GM18951 (cell line): ENCODE measurements around the gene GALNT16.
"Not testable (repeated sequence)": the region's sequence is repeated elsewhere in the genome, so short reads cannot be mapped to it uniquely, and the experiment has no call there.

Experiments
- POLR2A ChIP-seq: IDR thresholded peaks from 4 replicates; pipeline ENCODE4 v1.6.1; 2011; ENCODE audit warnings: mild to moderate bottlenecking; ENCODE audit not compliant: insufficient read length, insufficient read depth; ENCODE audit errors: extremely low read depth
- in situ Hi-C: fragments of 300-500 bp; cut with MboI; formaldehyde crosslinking; loops from one replicate; pipeline ENCODE4 v1.12.0; 2022; ENCODE audit warnings: low sequenced_read_pairs, mixed read lengths, inconsistent platforms; ENCODE audit not compliant: unreplicated experiment

Gene GALNT16

DNA sequence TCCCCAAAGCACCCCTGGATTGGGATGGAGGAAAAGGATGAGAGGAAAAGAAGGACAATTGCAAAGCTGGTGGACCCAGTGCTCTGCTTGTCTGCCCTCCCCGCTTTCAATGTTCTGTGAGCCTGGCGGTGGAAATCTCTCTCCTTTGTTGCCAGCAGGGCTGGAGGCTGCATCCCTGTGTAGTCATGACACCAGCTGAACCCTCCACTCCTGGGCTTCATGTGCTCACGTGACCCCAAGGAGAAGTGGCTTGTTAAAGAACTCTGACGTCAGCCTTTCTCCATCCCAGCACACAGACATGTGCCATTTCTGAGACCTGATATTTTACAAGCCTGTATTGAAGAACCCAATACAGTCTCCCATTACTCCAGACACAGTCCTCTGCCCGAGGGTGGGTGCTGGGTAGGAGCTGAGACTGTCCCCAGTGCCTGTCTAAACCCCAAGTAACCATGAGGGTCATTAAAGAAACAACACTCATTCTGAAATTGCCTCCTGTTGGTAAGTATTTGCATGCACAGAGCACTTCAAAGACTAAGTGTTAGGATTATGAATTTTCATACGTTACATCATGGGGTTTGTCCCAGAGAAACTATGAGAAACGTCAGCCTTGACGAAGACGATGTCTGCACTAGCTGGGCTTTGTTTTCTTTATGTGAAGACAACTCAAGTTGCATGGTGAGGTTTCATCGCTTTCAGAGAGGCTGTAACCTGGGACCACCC is 21.7 kb downstream of the GALNT16 start:
- TF ChIP-seq POLR2A, result no peak
- in situ Hi-C loops, result no loop called here

DNA sequence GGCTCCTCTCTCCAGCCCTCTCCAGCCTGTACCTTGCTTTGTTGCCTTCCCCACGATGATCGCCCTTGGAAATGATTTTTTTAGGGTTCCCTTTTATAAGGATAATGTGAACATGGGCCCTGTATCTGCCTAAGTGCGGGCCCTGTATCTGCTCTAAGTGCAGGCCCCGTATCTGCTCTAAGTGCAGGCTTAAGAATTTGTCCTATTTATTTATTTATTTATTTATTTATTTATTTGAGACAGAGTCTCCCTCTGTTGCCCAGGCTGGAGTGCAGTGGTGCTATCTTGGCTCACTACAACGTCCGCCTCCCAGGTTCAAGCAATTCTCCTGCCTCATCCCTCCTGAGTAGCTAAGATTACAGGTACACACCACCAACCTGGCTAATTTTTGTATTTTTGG is 22.5 kb downstream of the GALNT16 start:
- in situ Hi-C loops, result no loop called here
- TF ChIP-seq POLR2A, result no peak

DNA sequence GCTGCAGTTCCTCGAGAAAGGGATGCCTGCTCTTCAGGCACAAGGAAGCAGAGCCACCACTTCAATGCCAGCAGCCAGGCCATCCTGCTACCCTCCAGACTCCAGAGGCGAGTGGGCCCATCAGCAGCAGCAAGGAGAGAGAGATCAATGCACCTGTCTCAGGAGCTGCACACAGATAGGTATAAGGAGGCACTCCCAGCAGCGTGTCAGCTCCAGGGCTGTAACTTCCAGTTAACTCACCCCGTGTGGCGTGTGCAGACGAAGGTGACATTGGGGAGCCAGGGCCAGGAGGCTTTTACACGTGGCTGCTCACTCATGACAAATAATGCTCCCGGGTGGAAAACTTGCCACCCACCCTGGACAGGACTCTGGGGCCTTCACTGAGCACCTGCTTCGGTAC is 24.2 kb downstream of the GALNT16 start:
- TF ChIP-seq POLR2A, result no peak
- in situ Hi-C loops, result no loop called here

DNA sequence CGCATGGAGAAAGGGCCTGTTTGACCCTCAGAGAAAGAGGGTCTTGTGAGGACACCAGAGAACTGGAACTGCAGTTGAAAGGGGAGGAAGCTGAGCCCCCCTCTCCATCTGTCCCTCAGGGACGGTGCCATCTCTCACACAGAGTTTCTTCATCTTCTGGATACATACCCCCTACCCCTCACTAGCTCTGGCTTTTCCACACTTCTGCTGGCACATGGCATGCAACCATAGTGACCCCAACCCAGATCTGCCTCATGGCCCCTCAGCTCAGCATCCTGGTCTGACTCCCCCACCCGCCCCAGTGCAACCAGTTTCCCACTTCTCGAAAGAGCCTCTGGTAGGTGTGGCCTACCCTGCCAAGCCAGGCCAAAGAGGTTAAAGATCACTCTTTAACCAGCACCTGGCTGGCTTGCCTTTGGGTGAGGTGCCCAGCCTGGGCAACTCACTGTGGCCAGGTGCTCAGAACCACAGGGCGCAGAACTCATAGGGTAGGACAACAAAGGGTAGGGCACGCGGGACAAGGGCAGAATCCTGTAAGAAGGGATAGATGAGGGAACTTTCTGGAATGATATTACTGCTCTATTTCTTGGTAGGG is 25.8 kb downstream of the GALNT16 start:
- in situ Hi-C loops, result no loop called here
- TF ChIP-seq POLR2A, result no peak

DNA sequence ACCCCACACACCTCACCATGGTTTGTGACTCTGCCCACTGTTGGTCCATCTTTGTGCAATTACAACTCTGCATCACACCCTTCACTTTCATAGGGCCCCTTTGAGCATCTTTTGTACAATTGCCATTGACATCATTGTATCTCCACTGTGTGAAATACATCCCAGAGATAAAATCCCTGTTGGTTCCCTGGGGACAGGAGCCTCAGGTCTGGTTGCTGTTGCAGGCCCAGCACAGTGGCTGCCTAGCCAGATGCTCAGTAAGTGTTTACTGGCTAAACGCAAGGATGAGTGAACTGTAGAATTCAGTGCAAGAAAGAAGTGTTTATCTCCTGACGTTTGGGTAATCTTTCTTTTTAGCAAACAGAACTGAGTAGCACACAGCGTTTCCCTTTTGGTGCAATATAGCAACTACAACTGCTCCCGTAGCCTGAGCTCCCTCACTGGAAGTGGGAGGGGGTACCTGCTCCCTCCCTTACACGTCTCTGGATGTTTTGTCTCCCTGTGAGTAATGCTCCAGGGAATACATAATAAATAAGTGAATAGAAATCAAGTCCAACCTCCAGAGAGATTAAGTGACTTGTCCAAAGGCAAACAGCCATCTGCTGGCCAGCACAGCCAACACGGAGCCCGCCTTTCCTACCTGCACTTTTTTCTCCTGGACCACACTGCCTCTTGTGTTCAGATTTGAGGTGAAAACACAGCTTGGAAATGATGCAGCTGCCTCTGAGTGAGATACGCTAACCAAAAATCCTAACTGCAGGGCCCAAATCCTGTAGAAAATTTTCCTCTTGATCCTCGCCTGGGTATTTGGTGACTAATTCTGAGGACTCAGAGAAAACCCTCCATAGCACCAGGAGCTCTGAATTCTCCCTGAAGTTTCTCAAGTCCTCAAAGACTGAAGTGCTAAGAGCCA is 27.4 kb downstream of the GALNT16 start:
- no peak for TF ChIP-seq POLR2A
- in situ Hi-C loops, result no loop called here

DNA sequence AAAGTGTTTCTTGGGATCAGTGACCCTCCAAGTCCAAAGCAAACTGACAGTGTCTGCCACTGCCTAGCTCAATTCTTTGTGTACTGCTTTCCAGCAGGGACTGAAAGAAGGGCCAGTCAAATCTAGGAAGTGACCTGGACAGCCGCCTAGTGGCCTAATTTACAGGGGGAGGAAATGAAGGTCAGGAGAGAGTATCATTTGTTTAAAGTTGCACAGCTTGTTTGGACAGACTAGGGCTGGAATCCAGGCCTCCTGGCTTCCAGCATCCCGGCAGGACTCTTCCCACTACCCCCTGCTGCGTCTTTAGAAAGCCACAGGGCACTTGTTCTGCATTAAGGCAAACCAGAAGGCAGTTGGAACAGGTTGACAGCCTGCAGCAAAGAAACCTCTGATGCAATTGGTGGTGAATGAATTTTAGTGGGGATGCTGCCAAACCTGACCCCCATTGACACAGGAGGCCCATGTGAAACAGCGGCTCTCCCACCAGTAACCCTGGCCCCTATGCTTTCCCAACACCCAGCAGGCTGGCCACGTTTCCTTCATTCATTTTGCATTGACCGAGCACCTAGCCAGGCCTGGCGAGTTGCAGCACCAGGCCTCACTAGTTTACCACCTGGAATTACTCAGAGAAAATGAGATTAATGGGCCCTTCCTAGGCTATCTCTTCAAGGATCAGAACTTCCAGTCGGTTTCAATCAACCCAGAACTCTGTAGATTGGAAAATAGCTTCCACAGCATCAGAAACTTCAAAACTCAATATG is 28.2 kb downstream of the GALNT16 start:
- no peak for TF ChIP-seq POLR2A
- in situ Hi-C loops, result no loop called here

DNA sequence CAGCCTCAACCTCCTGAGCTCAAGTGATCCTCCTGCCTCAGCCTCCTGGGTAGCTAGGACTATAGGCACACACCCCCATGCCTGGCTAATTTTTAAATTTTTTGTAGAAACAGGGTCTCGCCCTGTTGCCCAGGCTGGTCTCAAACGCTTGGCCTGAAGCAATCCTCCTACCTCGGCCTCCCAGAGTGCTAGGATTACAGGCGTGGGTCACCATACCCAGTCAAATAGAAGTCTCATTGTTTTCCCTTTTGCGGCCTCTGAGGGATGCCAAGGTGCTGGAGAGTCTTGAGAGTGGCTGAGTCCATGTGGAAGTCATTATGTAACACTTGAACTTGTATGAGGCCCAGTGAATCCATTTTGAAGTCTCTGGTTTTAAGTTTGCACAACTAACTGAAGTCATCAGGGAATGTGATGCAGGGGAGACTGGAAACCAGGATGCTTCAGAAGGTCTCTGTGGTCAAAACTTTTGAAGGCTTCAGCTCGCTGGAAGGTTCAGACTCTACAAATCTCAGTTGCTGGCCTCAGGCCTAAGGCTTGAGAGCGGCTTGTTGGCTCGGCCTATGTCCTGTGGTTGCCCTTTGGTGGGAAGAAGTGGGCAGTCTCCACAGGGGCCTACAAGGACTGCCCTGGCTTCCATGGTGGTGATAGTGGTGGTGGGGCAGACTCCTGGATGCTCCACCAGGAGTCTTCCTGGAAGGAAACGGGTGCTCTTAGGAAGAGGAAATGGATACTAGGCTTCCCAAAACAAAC is 29.2 kb downstream of the GALNT16 start:
- in situ Hi-C loops, result no loop called here
- no peak for TF ChIP-seq POLR2A

DNA sequence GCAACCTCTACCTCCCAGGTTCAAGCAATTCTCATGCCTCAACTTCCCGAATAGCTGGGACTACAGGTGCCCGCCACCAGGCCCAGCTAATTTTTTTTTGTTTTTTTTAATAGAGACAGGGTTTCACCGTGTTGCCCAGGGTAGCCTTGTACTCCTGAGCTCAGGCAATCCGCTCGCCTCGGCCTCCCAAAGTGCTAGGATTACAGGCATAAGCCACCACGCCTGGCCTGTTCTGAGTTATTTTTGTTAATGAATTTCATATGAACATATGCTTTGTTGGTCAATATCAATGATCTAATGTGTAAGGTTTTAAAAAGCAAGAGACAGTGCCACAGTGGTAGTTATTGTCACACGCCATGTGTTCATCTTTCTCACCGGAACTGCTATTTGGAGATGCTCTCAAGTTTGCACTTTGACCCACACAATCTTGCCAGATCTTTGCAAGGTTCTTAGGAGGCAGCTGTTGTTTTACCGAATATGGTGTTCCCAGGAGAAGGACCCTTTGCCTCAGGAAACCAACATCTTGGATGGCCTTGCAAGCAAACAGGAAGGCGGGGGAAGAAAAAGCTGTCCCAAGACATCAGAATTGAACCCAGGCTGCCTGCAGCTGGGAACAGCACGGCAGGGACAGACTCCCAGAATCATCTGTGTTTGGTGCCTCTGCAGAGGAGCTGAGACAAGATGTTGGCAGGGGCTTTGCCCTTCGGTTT is 30.0 kb downstream of the GALNT16 start:
- in situ Hi-C loops, result no loop called here
- TF ChIP-seq POLR2A, result no peak

DNA sequence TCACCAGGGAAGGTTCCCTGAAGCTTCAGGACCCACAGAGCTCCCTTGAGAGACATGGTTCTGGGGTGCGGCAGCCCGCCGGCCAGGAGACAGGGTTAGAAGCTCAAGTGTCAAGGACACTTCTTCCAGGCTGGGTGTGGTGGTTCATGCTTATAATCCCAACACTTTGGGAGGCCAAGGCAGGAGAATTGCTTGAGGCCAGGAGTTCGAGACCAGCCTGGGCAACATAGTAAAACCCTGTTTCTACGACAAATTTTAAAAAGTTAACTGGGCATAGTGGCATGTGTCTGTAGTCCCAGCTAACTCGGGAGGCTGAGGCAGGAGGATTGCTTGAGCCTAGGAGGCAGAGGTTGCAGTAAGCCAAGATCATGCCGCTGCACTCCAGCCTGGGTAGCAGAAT is 30.9 kb downstream of the GALNT16 start:
- in situ Hi-C loops, result not testable (repeated sequence)

DNA sequence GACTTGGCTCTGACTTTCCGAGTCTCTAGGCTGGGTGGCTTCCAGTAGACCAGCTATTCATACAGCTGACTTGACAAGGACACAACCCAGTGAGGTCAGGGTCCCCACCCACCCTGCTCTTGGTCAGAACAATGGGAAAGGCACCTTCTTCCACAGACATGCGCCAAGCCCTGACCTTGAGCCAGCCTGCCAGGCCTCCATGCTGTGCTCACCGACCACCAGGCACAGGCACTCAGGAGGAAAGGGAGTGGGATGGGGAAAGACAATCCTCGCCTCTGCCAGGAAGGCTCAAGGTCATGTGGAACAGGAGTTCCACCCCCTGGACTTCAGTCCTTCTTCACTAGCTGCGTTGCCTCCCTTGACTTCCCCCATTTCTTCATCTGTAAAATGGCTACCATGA is 31.4 kb downstream of the GALNT16 start:
- in situ Hi-C loops, result no loop called here
- TF ChIP-seq POLR2A, result no peak

DNA sequence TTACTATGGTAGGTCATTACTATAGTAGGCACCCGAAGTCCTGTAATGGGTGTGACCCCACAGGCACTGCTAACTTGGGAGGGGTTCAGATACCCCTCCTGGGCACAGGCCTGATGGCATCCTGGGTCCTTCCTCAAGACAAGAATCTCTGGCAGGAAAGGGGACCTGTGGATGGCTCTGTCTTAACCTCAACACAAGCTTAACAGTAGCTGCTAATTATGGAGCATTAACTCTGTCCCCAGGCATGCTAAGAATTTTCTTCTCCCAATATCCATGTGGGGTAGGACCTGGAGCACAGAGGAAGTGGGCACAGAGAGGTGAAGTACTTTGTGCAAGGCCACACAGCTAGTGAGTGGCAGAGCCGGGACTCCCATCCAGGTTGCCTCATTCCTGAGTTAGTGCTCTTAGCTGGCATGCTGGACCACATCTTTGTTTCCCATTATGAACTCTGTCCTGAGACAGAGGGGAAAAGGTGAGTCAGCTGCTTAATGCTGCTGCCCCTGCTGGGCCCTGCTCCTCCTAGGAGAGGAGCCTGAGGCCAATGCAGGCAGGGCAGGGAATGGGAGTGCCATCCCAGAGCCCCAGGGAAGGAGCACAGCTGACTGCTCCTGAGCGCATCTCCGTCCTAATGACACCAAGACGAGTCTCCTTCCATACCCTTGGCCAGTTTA is 32.1 kb downstream of the GALNT16 start:
- no peak for TF ChIP-seq POLR2A
- in situ Hi-C loops, result no loop called here
